K562 (cell line): Measurements from ENCODE around the gene TSPAN16. TPM values are rescaled to one million over a fixed set of nuclear protein-coding genes. Genes with fewer than 3 reads are reported as not detected.

Experiments used
- ATAC-seq: fragments of 200-7000 bp; cut with Tn5 transposase; 3 replicates; pipeline ENCODE4 v1.9.1; 2020; ENCODE audit warnings: moderate library complexity
- BruUV-seq: library from RNA; stranded (reverse); fragments of 400-500 nt; replicated peaks from 2 replicates; lab custom pipeline; 2021; lab: Mats Ljungman, UMichigan
- CTCF ChIA-PET: fragments of 300-600 bp; formaldehyde crosslinking; extraction: SDS; loops from one replicate; lab custom pipeline; 2021; ENCODE audit warnings: low intra/inter-chr PET ratio; lab: Yijun Ruan, JAX
- POLR2A ChIA-PET: fragments of 300-600, 350-650 bp; sonication (Branson Sonifier 250); formaldehyde crosslinking; extraction: SDS; loops from one replicate; lab custom pipeline; 2021; ENCODE audit warnings: antibody characterized with exemption, inconsistent platforms; lab: Yijun Ruan, JAX
- DNase-seq, 4 experiments: peaks; one replicate each; pipeline versions ENCODE4 v3.0.0 to v3.0.0-alpha.2; 2011 to 2018; ENCODE audit warnings: low spot score in 3 of 4, mixed read lengths in 3 of 4; ENCODE audit errors: extremely low read depth in 1 of 4
- FAIRE-seq: peaks from 2 replicates; lab custom pipeline; 2011; peaks lifted over from hg19 to GRCh38; lab: Jason Lieb, UNC
- H2AFZ ChIP-seq: 2 replicates; pipeline ENCODE4 v1.6.0; 2011; ENCODE audit warnings: low read depth, low read length, control low read depth, inconsistent platforms
- H3K27ac ChIP-seq: fragments of 200-600 bp; 3 replicates; pipeline ENCODE4 v1.8.0; 2011; ENCODE audit warnings: low read depth, mild to moderate bottlenecking, control low read depth, inconsistent platforms, low read length, moderate library complexity, mixed read lengths; ENCODE audit errors: extremely low read depth
- H3K27me3 ChIP-seq, 2 experiments: fragments of 300-600 bp in 1 of 2; 2 replicates in 1 of 2; 3 replicates in 1 of 2; pipeline versions ENCODE4 v1.6.0 to v1.8.0; 2011; ENCODE audit warnings: inconsistent platforms in 2 of 2, low read length in 2 of 2, mild to moderate bottlenecking in 1 of 2, mixed read lengths in 1 of 2, moderate library complexity in 1 of 2; ENCODE audit not compliant: control insufficient read depth in 2 of 2, insufficient read depth in 2 of 2
- H3K36me3 ChIP-seq: fragments of 300-600 bp; 3 replicates; pipeline ENCODE4 v1.8.0; 2011; ENCODE audit warnings: mild to moderate bottlenecking, low read length, inconsistent platforms; ENCODE audit not compliant: control insufficient read depth, insufficient read depth
- H3K4me1 ChIP-seq, 2 experiments: fragments of 200-600 bp in 1 of 2; replicated peaks in 1 of 2; 2 replicates in 1 of 2; 3 replicates in 1 of 2; pipeline versions ENCODE4 v1.5.1 to v1.8.0; 2011; ENCODE audit warnings: inconsistent platforms in 2 of 2, low read length in 2 of 2, mild to moderate bottlenecking in 1 of 2, mixed read lengths in 1 of 2, moderate library complexity in 1 of 2; ENCODE audit not compliant: control insufficient read depth in 2 of 2, insufficient read depth in 2 of 2
- H3K4me2 ChIP-seq: 2 replicates; pipeline ENCODE4 v1.6.1; 2011; ENCODE audit warnings: low read length, control low read depth, inconsistent platforms, mixed read lengths; ENCODE audit not compliant: insufficient read depth
- H3K4me3 ChIP-seq: fragments of 200-600 bp; sonication (generic), shearing (Covaris generic); 2 replicates; pipeline ENCODE4 v1.5.1; 2016; ENCODE audit warnings: control low read depth, inconsistent platforms
- H3K79me2 ChIP-seq: fragments of 200-600 bp; 3 replicates; pipeline ENCODE4 v1.8.0; 2011; ENCODE audit warnings: low read length, inconsistent platforms; ENCODE audit not compliant: control insufficient read depth, insufficient read depth
- H3K9ac ChIP-seq, 2 experiments: 2 replicates each; pipeline versions ENCODE4 v1.6.0 to v1.6.1; 2011; ENCODE audit warnings: low read depth in 2 of 2, low read length in 2 of 2, control low read depth in 1 of 2, inconsistent platforms in 1 of 2, mild to moderate bottlenecking in 1 of 2, mixed read lengths in 1 of 2; ENCODE audit not compliant: insufficient read depth in 1 of 2
- H3K9me1 ChIP-seq: one replicate; pipeline ENCODE4 v1.6.0; 2011; ENCODE audit warnings: inconsistent platforms, mild to moderate bottlenecking, low read length, moderate library complexity; ENCODE audit not compliant: control insufficient read depth, insufficient read depth
- H3K9me3 ChIP-seq: replicated peaks from 2 replicates; pipeline ENCODE4 v1.5.1; 2011; ENCODE audit warnings: low read depth, low read length, inconsistent platforms; ENCODE audit not compliant: control insufficient read depth, insufficient read depth
- H4K20me1 ChIP-seq: replicated peaks from 2 replicates; pipeline ENCODE4 v1.6.1; 2011; ENCODE audit warnings: low read length, inconsistent platforms, mixed read lengths; ENCODE audit not compliant: control insufficient read depth, insufficient read depth
- NR3C1 ChIP-seq: sonication (generic); formaldehyde crosslinking; IDR thresholded peaks from 2 replicates; pipeline ENCODE4 v1.8.1; 2022; ENCODE audit warnings: missing genetic modification reagents
- POLR2G ChIP-seq: fragments of 200-400 bp; formaldehyde crosslinking; IDR thresholded peaks from 2 replicates; pipeline ENCODE4 v1.6.1; 2017; ENCODE audit warnings: low read depth, mild to moderate bottlenecking, antibody characterized with exemption, low read length, moderate library complexity
- SIN3A ChIP-seq, 2 experiments: fragments of 150-350 bp in 1 of 2; IDR thresholded peaks; 2 replicates each; pipeline ENCODE4 v1.6.1; 2011 to 2016; ENCODE audit warnings: borderline replicate concordance in 2 of 2, low read depth in 2 of 2, low read length in 2 of 2, mild to moderate bottlenecking in 2 of 2, moderate library complexity in 2 of 2; ENCODE audit not compliant: control insufficient read depth in 1 of 2
- ZSCAN32 ChIP-seq: fragments of 450-650 bp; formaldehyde crosslinking; IDR thresholded peaks from 2 replicates; pipeline ENCODE4 v1.4.0; 2020; ENCODE audit warnings: mild to moderate bottlenecking, moderate library complexity
- WGBS: fragments of 100-300 bp; shearing (Covaris generic); methylation state at CpG from one replicate; pipeline ENCODE4 v1.1.6; 2016; ENCODE audit warnings: low coverage, mixed read lengths; ENCODE audit not compliant: insufficient coverage; ENCODE audit errors: missing lambda C conversion rate; 5-methylcytosine and 5-hydroxymethylcytosine counted together
- in situ Hi-C: fragments of 300-500 bp; cut with MboI; formaldehyde crosslinking; loops from 4 replicates; pipeline ENCODE4 v1.15.0; 2018; ENCODE audit warnings: inconsistent platforms, mixed read lengths
- intact Hi-C: fragments of 100-400 bp; cut with micrococcal nuclease; formaldehyde crosslinking; loops from 2 replicates; pipeline ENCODE4 v1.14.2; 2022
- polyA plus RNA-seq, 8 experiments: library from polyadenylated mRNA; depleted of rRNA in 4 of 8; stranded (reverse) in 5 of 8; unstranded in 3 of 8; fragments of >200 nt; fragmentation: Nextera tagmentation in 2 of 8; fragmentation: Illumina TruSeq in 1 of 8; extraction: Ambion mirVana in 2 of 8; extraction: Trizol in 1 of 8; gene quantifications; 2 replicates each; pipeline versions ENCODE4 v1.2.1 to v1.2.3, GENCODE V29; 2011 to 2014; ENCODE audit warnings: inconsistent platforms in 1 of 8, missing spikeins in 1 of 8
- total RNA-seq, 7 experiments: library from RNA; depleted of rRNA in 6 of 7; stranded (reverse); fragments of >200 nt in 6 of 7; fragmentation: Illumina TruSeq in 2 of 7; extraction: Trizol in 2 of 7; gene quantifications; 2 replicates each; pipeline versions ENCODE4 v1.2.1 to v1.2.3, GENCODE V29; 2011 to 2021; ENCODE audit warnings: low replicate concordance in 1 of 7
- TF ChIP-seq, protein P1 (sequence below), 2 experiments: fragments of 150-350 bp in 1 of 2; IDR thresholded peaks; 2 replicates each; pipeline ENCODE4 v1.6.1; 2012 to 2016; ENCODE audit warnings: low read depth in 2 of 2, low read length in 2 of 2, mild to moderate bottlenecking in 1 of 2, moderate library complexity in 1 of 2
- TF ChIP-seq, protein P2 (sequence below): sonication (generic); formaldehyde crosslinking; IDR thresholded peaks from 2 replicates; pipeline ENCODE4 v1.8.1; 2023; ENCODE audit warnings: mild to moderate bottlenecking, missing genetic modification reagents
- TF ChIP-seq, protein P3 (sequence below): fragments of 250-450 bp; sonication (Bioruptor Pico); IDR thresholded peaks from 2 replicates; pipeline ENCODE4 v1.5.0; 2021

TSPAN16 gene
- total and polyA plus RNA-seq, 9 of the 15 experiments (the other 6 are each of a cell fraction or from before 2014, with no cell fraction given): not detected

DNA sequence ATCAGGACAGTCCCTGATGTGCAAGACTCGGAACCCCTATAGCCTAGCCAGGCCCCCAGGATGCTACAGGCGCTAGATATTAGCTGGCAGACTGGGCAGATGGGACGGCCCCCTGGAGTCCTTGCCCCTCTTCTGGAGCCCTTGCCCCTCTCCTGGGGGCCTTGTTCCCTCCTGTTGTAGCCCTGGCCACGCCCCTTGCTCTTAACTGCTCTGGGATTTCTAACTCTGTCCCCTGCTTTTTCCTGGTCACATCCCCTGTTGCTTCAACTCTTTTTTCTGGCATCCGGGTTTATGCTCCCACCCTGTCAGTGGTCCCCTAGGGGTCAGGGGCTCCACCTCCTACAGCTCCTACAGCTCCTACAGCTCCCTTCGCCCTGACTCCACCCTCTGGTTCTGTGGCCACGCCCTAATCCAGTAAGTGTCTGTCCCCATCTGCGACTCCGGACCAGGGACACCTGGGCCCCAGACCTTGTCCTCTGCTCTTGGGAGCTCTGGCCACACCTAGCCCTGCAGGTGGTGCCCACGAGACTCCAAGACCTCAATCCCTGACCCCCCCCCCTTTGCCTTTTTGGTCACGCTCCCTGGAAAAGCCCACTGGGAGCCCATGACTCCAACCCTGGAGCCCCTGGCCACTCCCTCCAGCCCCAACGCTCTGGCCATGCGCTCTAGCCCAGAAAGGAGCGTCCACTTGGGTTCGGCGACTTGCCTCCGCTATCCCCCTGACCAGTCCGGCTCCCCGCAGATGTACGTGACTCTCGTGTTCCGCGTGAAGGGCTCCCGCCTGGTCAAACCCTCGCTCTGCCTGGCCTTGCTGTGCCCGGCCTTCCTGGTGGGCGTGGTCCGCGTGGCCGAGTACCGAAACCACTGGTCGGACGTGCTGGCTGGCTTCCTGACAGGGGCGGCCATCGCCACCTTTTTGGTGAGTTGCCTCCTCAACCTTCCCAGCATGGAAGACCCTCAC is 66.1 kb downstream of the TSPAN16 start:
- no peak for FAIRE-seq
- POLR2A ChIA-PET: interaction anchor here (0.6 to 4.4 kb wide), 7 partner anchors 8 to 1699 kb away, joined by 3 to 36 read pairs (median 5); partner anchors contain the start of genes CCDC159, SWSAP1 and TMEM205
- WGBS: 74% methylated on average over 32 of the region's 35 CpGs
- intact Hi-C loops (no loop called here), in situ Hi-C loops (no loop called here)
- TF ChIP-seq, protein P1, sequence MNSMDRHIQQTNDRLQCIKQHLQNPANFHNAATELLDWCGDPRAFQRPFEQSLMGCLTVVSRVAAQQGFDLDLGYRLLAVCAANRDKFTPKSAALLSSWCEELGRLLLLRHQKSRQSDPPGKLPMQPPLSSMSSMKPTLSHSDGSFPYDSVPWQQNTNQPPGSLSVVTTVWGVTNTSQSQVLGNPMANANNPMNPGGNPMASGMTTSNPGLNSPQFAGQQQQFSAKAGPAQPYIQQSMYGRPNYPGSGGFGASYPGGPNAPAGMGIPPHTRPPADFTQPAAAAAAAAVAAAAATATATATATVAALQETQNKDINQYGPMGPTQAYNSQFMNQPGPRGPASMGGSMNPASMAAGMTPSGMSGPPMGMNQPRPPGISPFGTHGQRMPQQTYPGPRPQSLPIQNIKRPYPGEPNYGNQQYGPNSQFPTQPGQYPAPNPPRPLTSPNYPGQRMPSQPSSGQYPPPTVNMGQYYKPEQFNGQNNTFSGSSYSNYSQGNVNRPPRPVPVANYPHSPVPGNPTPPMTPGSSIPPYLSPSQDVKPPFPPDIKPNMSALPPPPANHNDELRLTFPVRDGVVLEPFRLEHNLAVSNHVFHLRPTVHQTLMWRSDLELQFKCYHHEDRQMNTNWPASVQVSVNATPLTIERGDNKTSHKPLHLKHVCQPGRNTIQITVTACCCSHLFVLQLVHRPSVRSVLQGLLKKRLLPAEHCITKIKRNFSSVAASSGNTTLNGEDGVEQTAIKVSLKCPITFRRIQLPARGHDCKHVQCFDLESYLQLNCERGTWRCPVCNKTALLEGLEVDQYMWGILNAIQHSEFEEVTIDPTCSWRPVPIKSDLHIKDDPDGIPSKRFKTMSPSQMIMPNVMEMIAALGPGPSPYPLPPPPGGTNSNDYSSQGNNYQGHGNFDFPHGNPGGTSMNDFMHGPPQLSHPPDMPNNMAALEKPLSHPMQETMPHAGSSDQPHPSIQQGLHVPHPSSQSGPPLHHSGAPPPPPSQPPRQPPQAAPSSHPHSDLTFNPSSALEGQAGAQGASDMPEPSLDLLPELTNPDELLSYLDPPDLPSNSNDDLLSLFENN (IDR thresholded peaks at IDR 0.05; ENCODE audit: low read depth in 2 of 2, low read length in 2 of 2): no peak
- TF ChIP-seq POLR2G (peak; percentile 39), SIN3A (IDR thresholded peaks at IDR 0.05; ENCODE audit: borderline replicate concordance in 2 of 2, control insufficient read depth in 1 of 2, low read depth in 2 of 2, low read length in 2 of 2) (0 out of 4 replicates have a peak, but pooled peaks of 1 of the 2 experiments have one; percentile 22), NR3C1 (CRISPR knock-in tag) (no peak), ZSCAN32 (no peak)
- TF ChIP-seq, protein P2, sequence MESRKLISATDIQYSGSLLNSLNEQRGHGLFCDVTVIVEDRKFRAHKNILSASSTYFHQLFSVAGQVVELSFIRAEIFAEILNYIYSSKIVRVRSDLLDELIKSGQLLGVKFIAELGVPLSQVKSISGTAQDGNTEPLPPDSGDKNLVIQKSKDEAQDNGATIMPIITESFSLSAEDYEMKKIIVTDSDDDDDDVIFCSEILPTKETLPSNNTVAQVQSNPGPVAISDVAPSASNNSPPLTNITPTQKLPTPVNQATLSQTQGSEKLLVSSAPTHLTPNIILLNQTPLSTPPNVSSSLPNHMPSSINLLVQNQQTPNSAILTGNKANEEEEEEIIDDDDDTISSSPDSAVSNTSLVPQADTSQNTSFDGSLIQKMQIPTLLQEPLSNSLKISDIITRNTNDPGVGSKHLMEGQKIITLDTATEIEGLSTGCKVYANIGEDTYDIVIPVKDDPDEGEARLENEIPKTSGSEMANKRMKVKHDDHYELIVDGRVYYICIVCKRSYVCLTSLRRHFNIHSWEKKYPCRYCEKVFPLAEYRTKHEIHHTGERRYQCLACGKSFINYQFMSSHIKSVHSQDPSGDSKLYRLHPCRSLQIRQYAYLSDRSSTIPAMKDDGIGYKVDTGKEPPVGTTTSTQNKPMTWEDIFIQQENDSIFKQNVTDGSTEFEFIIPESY (CRISPR knock-in tag): 0 out of 2 replicates have a peak, but pooled peaks have one; percentile 26
- TF ChIP-seq, protein P3, sequence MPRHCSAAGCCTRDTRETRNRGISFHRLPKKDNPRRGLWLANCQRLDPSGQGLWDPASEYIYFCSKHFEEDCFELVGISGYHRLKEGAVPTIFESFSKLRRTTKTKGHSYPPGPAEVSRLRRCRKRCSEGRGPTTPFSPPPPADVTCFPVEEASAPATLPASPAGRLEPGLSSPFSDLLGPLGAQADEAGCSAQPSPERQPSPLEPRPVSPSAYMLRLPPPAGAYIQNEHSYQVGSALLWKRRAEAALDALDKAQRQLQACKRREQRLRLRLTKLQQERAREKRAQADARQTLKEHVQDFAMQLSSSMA (CRISPR knock-in tag): no peak
- TF ChIP-seq, all 486 proteins: peak for 3
- H3K4me3 ChIP-seq: no peak overlapping the region
- H3K79me2 ChIP-seq: no peaks in the 10 kb centered on the region
- H3K27ac ChIP-seq: no peak overlapping the region
- no peaks in the 10 kb centered on the region for H3K9me3 ChIP-seq
- no TSS peak for BruUV-seq
- peaks cover 4% of the 10 kb centered on the region for H3K9me1 ChIP-seq
- CTCF ChIA-PET: no interaction called here
- peak; percentile 73 for ATAC-seq
- peaks cover 4% of the 10 kb centered on the region; the same call in 1 of the 3 replicates for H3K36me3 ChIP-seq
- H2AFZ ChIP-seq: peak overlapping the region; percentile 12
- no peaks in the 10 kb centered on the region for H3K27me3 ChIP-seq
- H4K20me1 ChIP-seq: no peaks in the 10 kb centered on the region; the same call in 1 of the 2 replicates
- DNase-seq: peak in 3 of 4 experiments; percentile 43 to 62 (median 58)
- H3K4me1 ChIP-seq: peaks cover 10 to 41% of the 10 kb centered on the region in 2 experiments; a peak in 4 of 5 replicates
- peak overlapping the region; percentile 34 for H3K4me2 ChIP-seq
- peak overlapping the region in 1 of 2 experiments; percentile 88; a peak in 1 of 4 replicates for H3K9ac ChIP-seq
